Endothelial cell of umbilical vein (primary cell): Measurements from ENCODE around the gene RNLS. TPM values are rescaled to one million over a fixed set of nuclear protein-coding genes. Genes with fewer than 3 reads are reported as not detected.

Experiments
- BruUV-seq: library from RNA; stranded (reverse); fragments of 400-500 nt; replicated peaks from 2 replicates; lab custom pipeline; 2021; lab: Mats Ljungman, UMichigan
- CTCF ChIA-PET: fragments of 300-600, 350-600 bp; sonication (Branson Sonifier 250); formaldehyde crosslinking; loops from one replicate; lab custom pipeline; 2021; ENCODE audit warnings: antibody characterized with exemption, inconsistent platforms; lab: Charles Lee
- POLR2A ChIA-PET: fragments of 300-600, 350-600 bp; sonication (Branson Sonifier 250); formaldehyde crosslinking; loops from one replicate; lab custom pipeline; 2021; ENCODE audit warnings: antibody characterized with exemption, inconsistent platforms; lab: Charles Lee
- DNase-seq: peaks from one replicate; pipeline ENCODE4 v3.0.0-alpha.2; 2011; ENCODE audit warnings: low read depth, low spot score
- FAIRE-seq: peaks from 2 replicates; lab custom pipeline; 2011; peaks lifted over from hg19 to GRCh38; lab: Jason Lieb, UNC
- H2AFZ ChIP-seq: 2 replicates; pipeline ENCODE4 v1.6.0; 2012; ENCODE audit warnings: low read depth, low read length, control low read depth, inconsistent platforms
- H3K27ac ChIP-seq: 2 replicates; pipeline ENCODE4 v1.5.1; 2011; ENCODE audit warnings: low read depth, mild to moderate bottlenecking, control low read depth, low read length, moderate library complexity; ENCODE audit not compliant: insufficient read depth
- H3K27me3 ChIP-seq, 2 experiments: 2 replicates each; pipeline versions ENCODE4 v1.6.0 to v1.6.1; 2011; ENCODE audit warnings: low read length in 2 of 2, mixed read lengths in 1 of 2; ENCODE audit not compliant: control insufficient read depth in 2 of 2, insufficient read depth in 2 of 2
- H3K36me3 ChIP-seq, 2 experiments: 2 replicates in 1 of 2; 3 replicates in 1 of 2; pipeline ENCODE4 v1.5.1; 2011; ENCODE audit warnings: low read length in 2 of 2, mild to moderate bottlenecking in 1 of 2, moderate library complexity in 1 of 2; ENCODE audit not compliant: control insufficient read depth in 2 of 2, insufficient read depth in 2 of 2; ENCODE audit errors: extremely low read depth in 1 of 2
- H3K4me1 ChIP-seq: 3 replicates; pipeline ENCODE4 v1.5.1; 2011; ENCODE audit warnings: mild to moderate bottlenecking, low read length; ENCODE audit not compliant: control insufficient read depth, insufficient read depth; ENCODE audit errors: extremely low read depth
- H3K4me2 ChIP-seq: 2 replicates; pipeline ENCODE4 v1.6.1; 2011; ENCODE audit warnings: low read length, control low read depth, mixed read lengths; ENCODE audit not compliant: insufficient read depth
- H3K4me3 ChIP-seq, 3 experiments: fragments of 200-600 bp in 1 of 3; sonication (generic), shearing (Covaris generic) in 1 of 3; replicated peaks in 1 of 3; 2 replicates each; pipeline ENCODE4 v1.5.1; 2011 to 2016; ENCODE audit warnings: control low read depth in 3 of 3, low read length in 3 of 3, mild to moderate bottlenecking in 2 of 3, inconsistent platforms in 1 of 3, low read depth in 1 of 3, moderate library complexity in 1 of 3; ENCODE audit not compliant: insufficient read depth in 1 of 3
- H3K79me2 ChIP-seq: 2 replicates; pipeline ENCODE4 v1.6.0; 2012; ENCODE audit warnings: low read length, inconsistent platforms; ENCODE audit not compliant: control insufficient read depth, insufficient read depth
- H3K9ac ChIP-seq: replicated peaks from 2 replicates; pipeline ENCODE3; 2011; ENCODE audit warnings: low read length, control low read depth; ENCODE audit not compliant: insufficient read depth; ENCODE audit errors: extremely low read depth
- H3K9me1 ChIP-seq: replicated peaks from 3 replicates; pipeline ENCODE4 v1.6.0; 2011; ENCODE audit warnings: mild to moderate bottlenecking, low read length; ENCODE audit not compliant: control insufficient read depth, insufficient read depth; ENCODE audit errors: extremely low read depth
- H3K9me3 ChIP-seq: replicated peaks from 2 replicates; pipeline ENCODE4 v1.5.1; 2012; ENCODE audit warnings: low read length, inconsistent platforms; ENCODE audit not compliant: control insufficient read depth, insufficient read depth
- H4K20me1 ChIP-seq: replicated peaks from 2 replicates; pipeline ENCODE3; 2011; ENCODE audit warnings: mild to moderate bottlenecking, low read length; ENCODE audit not compliant: control insufficient read depth, insufficient read depth; ENCODE audit errors: extremely low read depth
- EZH2 ChIP-seq: IDR thresholded peaks from 2 replicates; pipeline ENCODE4 v1.6.1; 2012; ENCODE audit warnings: borderline replicate concordance, low read depth, mild to moderate bottlenecking, moderate library complexity, low read length, inconsistent platforms; ENCODE audit not compliant: severe bottlenecking
- FOS ChIP-seq: IDR thresholded peaks from 2 replicates; pipeline ENCODE4 v1.6.1; 2011; ENCODE audit warnings: mild to moderate bottlenecking, low read length, moderate library complexity, borderline replicate concordance; ENCODE audit not compliant: insufficient read depth
- GATA2 ChIP-seq: IDR thresholded peaks from 2 replicates; pipeline ENCODE4 v1.7.0; 2011; ENCODE audit warnings: low read depth, mild to moderate bottlenecking, moderate library complexity, mixed read lengths, low read length; ENCODE audit not compliant: insufficient read length, insufficient read depth
- JUN ChIP-seq: IDR thresholded peaks from 2 replicates; pipeline ENCODE4 v1.6.1; 2011; ENCODE audit warnings: borderline replicate concordance, low read depth; ENCODE audit not compliant: insufficient read length, insufficient read depth
- MYC ChIP-seq: IDR thresholded peaks from one replicate; pipeline ENCODE4 v1.6.1; 2011; ENCODE audit warnings: mild to moderate bottlenecking, low read depth, low read length
- POLR2A ChIP-seq: IDR thresholded peaks from 2 replicates; pipeline ENCODE4 v1.6.1; 2012; ENCODE audit warnings: low read depth, mild to moderate bottlenecking, control low read depth, low read length
- POLR2AphosphoS5 ChIP-seq: IDR thresholded peaks from 2 replicates; pipeline ENCODE4 v1.6.1; 2012; ENCODE audit warnings: low read depth, mild to moderate bottlenecking, control low read depth, low read length, moderate library complexity; ENCODE audit not compliant: insufficient read depth
- dilution Hi-C: fragments of 300-500 bp; cut with MboI; formaldehyde crosslinking; loops from one replicate; pipeline ENCODE4 v1.15.0; 2019; ENCODE audit warnings: low sequenced_read_pairs; ENCODE audit not compliant: extremely low pct_ligation_motif_present
- intact Hi-C: fragments of 100-400 bp; cut with micrococcal nuclease; formaldehyde crosslinking; loops from one replicate; pipeline ENCODE4 v1.10.0; 2022
- polyA plus RNA-seq, 4 experiments: library from polyadenylated mRNA; depleted of rRNA in 3 of 4; stranded (reverse) in 3 of 4; unstranded in 1 of 4; fragments of >200 nt; gene quantifications; 2 replicates each; pipeline versions ENCODE4 v1.2.1 to v1.2.3, GENCODE V29; 2011 to 2012; ENCODE audit warnings: missing spikeins in 1 of 4
- total RNA-seq: library from RNA; stranded (reverse); gene quantifications from 2 replicates; pipeline ENCODE4 v1.2.3, GENCODE V29; 2021
- TF ChIP-seq, protein P1 (sequence below), 2 donors: IDR thresholded peaks; 1 replicate in 1 of 2; 2 replicates in 1 of 2; pipeline ENCODE4 v1.5.1; 2011; ENCODE audit warnings: low read length in 2 of 2, mild to moderate bottlenecking in 2 of 2, moderate library complexity in 2 of 2, control low read depth in 1 of 2, inconsistent platforms in 1 of 2, low read depth in 1 of 2; ENCODE audit not compliant: insufficient read depth in 1 of 2; ENCODE audit errors: extremely low read depth in 1 of 2
- TF ChIP-seq, protein P2 (sequence below): IDR thresholded peaks from 2 replicates; pipeline ENCODE4 v1.6.1; 2011; ENCODE audit not compliant: insufficient read depth, insufficient read length

Gene RNLS
- total and polyA plus RNA-seq, 2 donors (not counting 3 experiments of a cell fraction or from before 2014, with no cell fraction given): 2.5 to 4.6 TPM

DNA sequence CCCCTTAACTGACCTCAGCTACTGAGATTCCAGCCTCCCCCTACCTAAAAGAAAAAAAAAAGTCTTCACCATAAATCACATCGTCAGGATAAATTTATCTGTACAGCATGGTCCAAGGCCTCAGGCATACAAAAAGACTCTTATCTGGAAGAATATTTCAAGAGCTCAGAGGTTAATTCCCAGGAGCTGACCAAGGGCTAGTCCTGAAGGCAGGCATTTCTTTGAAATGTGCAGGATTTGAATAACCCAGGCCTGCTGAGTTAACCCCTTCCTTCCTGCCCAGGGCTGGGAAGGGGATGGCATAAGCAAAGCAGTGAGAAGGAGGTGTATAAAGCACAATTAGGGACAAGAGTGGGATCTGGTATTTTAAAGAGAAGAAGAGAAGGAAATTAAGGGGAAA lies 111.2 kb downstream of the RNLS start:
- no peaks in the 10 kb centered on the region for H3K9me3 ChIP-seq
- no peak overlapping the region for H3K9ac ChIP-seq
- intact Hi-C loops: no loop called here
- no peaks in the 10 kb centered on the region for H3K27me3 ChIP-seq
- no peaks in the 10 kb centered on the region for H3K4me1 ChIP-seq
- H2AFZ ChIP-seq: no peak overlapping the region
- no peaks in the 10 kb centered on the region for H3K79me2 ChIP-seq
- no peak overlapping the region for H3K4me2 ChIP-seq
- H3K9me1 ChIP-seq: no peaks in the 10 kb centered on the region
- H3K27ac ChIP-seq: no peak overlapping the region
- no peak for DNase-seq
- H3K4me3 ChIP-seq: no peak overlapping the region
- dilution Hi-C loops: no loop called here
- ChIA-PET CTCF (no interaction called here), POLR2A (no interaction called here)
- FAIRE-seq: no peak
- H4K20me1 ChIP-seq: no peaks in the 10 kb centered on the region
- no TSS peak for BruUV-seq
- no peaks in the 10 kb centered on the region for H3K36me3 ChIP-seq
- no peak for TF ChIP-seq FOS
- TF ChIP-seq, protein P1, sequence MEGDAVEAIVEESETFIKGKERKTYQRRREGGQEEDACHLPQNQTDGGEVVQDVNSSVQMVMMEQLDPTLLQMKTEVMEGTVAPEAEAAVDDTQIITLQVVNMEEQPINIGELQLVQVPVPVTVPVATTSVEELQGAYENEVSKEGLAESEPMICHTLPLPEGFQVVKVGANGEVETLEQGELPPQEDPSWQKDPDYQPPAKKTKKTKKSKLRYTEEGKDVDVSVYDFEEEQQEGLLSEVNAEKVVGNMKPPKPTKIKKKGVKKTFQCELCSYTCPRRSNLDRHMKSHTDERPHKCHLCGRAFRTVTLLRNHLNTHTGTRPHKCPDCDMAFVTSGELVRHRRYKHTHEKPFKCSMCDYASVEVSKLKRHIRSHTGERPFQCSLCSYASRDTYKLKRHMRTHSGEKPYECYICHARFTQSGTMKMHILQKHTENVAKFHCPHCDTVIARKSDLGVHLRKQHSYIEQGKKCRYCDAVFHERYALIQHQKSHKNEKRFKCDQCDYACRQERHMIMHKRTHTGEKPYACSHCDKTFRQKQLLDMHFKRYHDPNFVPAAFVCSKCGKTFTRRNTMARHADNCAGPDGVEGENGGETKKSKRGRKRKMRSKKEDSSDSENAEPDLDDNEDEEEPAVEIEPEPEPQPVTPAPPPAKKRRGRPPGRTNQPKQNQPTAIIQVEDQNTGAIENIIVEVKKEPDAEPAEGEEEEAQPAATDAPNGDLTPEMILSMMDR (IDR thresholded peaks at IDR 0.05; ENCODE audit: extremely low read depth in 1 of 2, insufficient read depth in 1 of 2, low read depth in 1 of 2, low read length in 2 of 2): no peak
- TF ChIP-seq POLR2A: no peak
- TF ChIP-seq, protein P2, sequence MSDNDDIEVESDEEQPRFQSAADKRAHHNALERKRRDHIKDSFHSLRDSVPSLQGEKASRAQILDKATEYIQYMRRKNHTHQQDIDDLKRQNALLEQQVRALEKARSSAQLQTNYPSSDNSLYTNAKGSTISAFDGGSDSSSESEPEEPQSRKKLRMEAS: no peak
- TF ChIP-seq POLR2AphosphoS5: no peak
- no peak for TF ChIP-seq JUN
- TF ChIP-seq GATA2: no peak
- no peak for TF ChIP-seq EZH2
- no peak for TF ChIP-seq MYC
